ENCODE data around the gene TMEM201. TPM values are rescaled to one million over a fixed set of nuclear protein-coding genes. Genes with fewer than 3 reads are reported as not detected.
"Not testable (repeated sequence)": the region's sequence is repeated elsewhere in the genome, so short reads cannot be mapped to it uniquely, and the experiment has no call there.

TMEM201 gene
- total RNA-seq, 1 experiment from 2014 or later: 7.0 TPM

DNA sequence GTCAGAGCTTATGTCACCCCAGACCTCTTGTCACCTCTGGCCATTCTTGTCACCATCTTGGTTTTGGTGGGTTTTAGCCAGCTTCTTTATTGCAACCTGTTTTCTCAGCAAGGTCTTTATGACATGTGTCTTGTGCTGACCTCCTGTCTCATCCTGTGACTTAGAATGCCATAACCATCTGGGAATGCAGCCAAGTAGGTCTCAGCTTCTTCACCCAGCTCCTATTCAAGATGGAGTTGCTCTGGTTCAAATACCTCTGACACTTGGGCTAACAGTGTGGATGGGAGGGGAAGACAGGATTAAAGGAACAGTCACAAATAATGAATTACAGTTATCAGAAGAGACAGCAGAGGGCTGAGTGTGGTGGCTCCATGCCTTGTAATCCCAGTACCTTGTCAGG is 32.3 kb downstream of the TMEM201 start:
- peak; percentile 12 for DNase-seq (ENCODE audit: low read depth)

DNA sequence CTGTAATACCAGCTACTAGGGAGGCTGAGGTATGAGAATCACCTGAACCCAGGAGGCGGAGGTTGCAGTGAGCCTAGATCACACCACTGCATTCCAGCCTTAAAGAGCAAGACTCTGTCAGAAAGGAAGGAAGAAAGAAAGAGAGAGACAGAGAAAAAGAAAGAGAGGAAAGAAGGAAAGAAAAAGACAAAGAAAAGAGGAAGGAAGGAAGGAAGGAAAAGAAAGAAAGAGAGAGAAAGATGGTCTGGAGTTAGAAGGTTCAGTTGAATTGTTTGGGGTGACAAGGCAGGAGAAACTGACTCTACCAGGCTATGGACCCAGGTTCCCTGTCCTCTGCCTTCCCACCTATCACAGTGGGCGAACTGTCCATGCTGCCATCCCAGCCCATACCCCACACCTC is 35.4 kb downstream of the TMEM201 start:
- DNase-seq (ENCODE audit: low read depth): no peak

DNA sequence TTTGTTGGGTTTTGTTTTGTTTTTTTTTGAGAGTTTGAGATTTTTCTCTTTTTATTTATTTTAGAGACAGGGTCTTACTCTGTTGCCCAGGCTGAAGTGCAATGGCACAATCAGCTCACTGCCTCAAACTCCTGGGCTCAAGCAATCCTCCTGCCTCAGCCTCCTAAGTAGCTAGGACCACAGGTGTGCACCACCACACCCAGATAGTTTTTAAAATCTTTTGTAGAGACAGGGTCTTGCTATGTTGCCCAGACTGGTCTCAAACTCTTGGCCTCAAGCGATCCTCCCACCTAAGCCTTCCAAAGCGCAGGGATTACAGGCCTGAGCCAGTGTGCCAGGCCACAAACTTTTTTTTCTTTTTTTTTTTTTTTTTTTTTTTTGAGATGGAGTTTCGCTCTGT is 36.3 kb downstream of the TMEM201 start:
- DNase-seq (ENCODE audit: low read depth): not testable (repeated sequence)

DNA sequence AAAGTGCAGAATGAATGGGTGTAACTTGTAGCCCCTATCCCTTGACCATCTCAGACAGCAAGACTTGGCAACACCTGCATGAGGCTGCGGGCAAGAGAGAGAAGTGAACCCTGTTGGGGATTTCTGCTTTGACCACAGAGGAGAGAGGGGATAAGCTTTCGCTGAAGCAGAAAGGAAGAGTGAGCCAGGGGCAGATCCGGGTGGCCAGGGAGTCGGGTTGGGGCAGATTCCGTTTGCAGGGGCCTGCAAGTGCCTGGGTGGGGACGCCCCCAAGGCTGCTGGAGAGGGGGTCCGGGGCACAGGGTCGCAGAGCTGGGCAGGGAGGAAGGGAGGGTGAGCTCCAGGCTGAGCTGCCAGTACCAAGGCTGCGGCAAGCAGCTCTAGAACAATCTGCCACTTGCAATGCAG is 37.5 kb downstream of the TMEM201 start:
- DNase-seq (ENCODE audit: low read depth): no peak

DNA sequence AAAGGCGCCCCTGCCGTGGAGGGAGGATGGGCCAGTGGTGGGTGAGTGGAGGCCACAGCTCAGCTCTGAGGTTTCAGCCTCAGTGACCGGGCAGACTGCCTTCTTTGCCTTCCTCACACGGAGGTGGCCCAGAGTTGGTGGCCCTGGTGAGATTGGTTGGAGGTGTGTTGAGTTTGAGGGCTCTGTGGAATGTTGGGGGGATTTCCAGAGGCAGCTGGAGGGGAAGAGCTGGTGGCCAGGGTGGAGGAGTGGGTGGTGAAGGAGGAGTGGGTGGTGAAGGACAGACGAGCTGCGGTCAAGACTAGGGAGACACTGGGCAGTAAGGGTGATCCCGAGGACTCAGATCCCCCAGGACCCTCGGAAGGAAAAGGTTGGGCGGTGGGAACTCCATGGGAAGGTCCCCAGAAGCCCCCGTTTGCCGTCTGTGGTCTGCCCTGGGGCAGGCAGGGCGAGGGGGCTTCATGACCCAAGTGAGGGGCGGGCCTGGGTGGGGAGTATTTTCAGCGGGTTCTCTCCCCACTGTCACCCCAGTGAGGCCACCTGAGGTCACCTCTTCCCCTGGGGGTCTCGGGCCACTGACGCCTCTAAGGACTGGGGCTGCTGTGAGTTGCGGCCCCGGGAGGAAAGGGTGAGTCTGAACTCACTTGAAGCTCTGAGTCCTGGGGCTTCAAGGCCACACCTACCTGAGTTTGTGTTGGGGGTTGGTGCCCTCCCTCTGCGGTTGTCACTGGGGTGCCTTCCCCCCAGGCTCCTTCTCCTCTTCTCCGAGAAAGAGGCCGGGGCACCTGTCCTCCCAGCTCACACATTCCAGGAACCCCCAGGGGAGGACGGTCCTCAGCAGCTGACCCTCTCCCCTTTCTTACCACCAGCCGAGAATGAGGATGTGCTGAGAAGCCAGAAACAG is 40.1 kb downstream of the TMEM201 start:
- no peak for DNase-seq (ENCODE audit: low read depth)

DNA sequence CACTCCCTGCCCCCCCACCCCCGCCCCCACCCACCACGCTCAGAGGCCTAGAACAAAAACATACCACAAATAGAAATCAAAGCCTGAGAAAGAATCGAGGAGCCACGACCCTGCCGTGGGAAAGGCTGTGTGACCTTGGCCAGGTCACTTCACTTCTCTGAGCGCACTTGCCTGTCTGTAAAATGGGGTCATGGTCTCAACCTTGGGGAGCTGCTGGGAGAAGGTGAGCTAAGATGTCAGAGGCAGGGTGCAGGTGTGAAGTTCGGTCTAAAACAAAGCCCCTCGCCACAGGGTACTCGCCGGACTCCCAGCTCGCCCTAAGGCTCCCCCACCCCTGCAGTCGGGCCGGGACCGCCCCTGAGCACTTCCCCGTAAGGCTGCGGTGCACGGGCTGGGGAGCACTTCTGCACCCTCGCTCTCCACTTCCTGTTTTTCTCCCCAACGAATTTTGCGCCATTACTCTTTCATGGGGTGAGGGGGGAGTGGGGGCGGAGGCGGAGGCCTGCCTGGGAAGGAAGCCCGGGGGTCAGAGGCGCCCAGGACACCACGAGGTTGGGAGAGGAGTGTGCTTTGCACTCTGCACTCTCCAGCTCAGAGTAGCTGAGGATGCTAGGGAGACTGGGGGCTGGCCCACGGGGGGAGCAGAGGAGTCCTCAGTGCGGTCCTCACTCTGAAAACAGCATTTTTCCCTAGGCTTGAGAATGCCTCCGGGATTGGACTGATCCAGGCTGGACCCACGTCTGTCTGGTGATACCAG is 40.9 kb downstream of the TMEM201 start:
- no peak for DNase-seq (ENCODE audit: low read depth)

DNA sequence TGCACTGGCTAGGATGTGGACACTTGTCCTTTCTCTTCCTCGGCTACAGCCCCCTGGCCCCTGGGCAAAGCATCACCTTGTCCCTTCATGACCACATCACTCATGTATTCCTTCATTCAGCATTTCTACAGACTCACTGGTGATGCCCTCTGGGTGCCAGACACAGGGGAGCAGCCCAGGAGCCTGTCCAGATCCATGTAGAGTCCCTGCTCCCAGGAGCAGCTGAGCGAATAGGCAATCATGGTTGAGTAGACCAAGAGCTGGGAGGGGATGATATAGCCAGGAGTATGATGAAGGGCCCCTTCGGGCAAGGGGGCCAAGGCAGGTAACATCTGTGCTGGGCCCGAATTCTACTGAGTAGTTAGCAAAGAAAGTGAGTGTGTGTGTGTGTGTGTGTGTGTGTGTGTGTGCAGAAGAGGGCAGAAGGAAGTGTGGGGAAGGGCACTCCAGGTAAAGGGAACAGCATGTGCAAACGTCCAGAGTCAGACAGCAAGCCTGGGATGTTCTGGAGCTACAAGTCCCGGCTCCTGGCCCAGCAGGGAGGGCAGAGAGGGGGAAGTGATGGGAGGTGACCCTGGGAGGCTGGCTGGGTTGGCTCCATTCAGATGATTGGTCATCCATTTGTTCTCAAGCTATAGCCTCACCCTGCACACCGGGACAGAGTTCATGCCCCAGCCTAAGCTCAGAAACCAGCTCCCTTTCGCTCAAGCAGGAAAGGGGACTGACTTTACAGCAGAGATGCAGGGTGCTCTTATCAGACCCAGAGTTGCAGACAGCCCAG is 41.8 kb downstream of the TMEM201 start:
- no peak for DNase-seq (ENCODE audit: low read depth)

DNA sequence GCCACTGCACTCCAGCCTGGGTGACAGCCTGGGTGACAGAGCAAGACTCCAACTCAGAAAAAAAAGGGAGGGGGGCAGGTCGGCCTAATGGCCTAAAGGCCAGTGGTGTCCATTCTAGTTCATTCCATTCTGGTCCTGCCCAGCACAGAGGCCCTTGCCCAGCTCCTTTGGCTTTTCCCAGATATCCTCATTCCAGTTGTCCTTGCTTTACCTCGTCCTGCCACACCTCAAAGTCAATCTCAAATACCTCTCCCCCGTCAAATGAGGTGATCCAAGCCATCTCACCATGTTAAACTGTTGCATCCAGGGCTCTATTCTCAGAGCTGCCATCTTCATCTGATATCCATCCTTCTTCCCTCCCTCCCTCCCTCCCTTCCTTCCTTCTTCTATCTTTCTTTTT is 42.9 kb downstream of the TMEM201 start:
- DNase-seq (ENCODE audit: low read depth): no peak

DNA sequence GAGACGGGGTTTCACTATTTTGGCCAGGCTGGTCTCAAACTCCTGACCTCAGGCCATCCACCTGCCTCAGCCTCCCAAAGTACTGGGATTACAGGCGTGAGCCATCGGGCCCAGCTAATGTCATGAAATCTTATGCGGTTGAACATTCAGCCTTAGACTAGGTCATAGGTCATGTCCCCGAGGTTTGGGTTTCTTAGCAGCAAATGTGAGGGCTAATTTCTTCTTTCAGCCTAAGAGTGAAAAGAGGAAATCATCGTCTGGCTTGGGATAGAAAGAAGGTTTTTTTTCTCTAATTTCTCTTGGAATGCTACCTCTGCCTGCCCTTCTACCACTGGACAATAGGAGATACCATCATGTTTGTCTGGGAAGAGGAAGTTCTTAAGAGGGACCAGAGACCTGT is 44.8 kb downstream of the TMEM201 start:
- no peak for DNase-seq (ENCODE audit: low read depth)

DNA sequence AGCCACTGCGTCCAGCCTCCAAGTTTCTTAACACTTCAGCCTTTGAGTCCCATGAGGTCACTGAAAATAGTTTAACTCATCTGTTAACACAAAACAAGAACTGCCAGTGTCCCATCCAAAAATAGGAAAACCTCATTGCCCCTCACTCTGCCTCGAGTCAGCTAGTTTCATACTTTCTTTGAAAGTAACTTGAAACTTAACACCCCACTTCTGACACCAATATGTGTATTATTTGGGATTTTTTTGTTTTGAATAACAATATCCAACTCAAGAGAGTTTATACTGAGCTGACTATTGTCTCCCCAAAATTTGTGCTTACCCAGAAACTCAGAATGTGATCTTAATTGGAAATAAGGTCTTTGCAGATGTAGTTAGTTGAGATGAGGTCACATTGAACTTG is 45.9 kb downstream of the TMEM201 start:
- no peak for DNase-seq (ENCODE audit: low read depth)

DNA sequence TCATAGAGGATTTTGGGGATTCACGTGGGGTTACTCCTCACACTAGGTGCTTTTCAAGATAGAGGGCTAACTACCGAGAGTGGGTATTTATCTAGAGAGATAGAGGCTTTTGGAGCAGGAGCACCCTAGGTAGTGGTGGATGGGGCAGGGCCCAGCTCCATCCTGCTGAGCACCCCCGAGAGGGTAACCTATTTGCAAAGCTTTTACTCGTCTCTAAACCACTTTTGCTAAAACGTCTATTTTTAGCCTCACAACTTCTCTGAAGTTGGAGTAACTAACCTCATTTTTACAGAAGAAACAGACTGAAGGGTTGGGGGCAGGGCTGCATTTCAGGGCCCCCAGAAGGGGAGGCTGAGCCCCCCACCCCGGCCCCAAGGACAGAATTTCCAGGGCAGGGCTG is 50.5 kb downstream of the TMEM201 start:
- DNase-seq (ENCODE audit: low read depth): no peak

DNA sequence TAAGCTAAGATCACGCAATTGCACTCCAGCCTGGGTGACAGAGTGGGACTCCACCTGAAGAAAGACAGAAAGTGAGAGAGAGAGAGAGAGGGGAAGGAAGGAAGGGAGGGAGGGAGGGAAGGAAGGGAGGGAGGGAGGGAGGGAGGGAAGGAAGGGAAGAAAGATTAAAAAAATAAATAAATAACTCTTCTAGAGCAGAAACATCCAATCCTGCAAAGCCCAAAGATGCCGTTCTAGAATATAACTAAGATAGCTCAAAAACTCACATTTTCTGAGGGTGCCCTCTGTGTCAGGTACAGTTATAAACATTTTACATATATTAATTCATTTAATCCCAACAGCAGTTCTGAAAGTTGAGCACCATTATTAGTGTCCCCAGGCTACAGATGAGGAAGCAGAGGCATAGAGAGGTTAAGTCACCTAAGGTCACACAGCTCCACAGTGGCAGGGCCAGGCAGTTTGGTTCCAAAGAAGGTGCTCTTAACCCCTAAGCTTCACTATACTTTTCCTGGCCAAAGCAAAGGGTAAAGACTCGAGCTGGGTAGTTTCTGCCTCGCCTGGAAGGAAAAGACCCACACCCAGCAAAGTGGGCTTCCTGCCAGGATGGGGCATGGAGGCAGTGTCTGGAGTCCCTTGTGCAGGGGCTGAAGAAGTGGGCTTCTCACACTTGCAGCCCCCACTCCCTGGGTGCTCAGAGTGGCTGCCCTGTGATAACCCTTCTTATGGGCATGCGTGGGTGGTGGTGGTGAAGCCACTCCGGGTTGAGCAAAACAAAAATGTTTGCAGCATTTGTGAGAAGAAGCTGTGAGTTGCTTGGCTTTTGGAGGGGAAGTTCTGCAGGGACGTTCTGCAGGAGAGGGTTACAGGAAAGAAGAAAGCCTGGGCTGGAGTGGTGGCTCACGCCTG is 54.9 kb downstream of the TMEM201 start:
- DNase-seq (ENCODE audit: low read depth): no peak

DNA sequence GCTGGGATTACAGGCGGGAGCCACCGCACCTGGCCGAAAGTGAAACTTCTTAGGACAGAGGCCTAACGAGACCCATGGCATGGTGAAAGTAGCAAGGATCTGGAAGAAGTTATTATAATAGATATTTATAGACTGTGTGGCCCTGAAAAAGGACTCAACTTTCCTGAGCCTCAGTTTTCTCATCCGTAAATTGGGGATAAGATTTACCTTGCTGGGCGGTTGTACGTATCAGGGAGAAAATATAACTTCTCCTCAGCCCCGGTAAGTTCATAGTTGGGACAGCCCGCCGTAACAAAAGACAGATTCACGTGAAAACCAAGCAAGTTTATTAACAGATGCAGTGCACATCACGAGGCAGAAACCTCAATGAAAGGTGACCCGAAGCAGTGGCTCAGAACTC is 57.3 kb downstream of the TMEM201 start:
- no peak for DNase-seq (ENCODE audit: low read depth)

DNA sequence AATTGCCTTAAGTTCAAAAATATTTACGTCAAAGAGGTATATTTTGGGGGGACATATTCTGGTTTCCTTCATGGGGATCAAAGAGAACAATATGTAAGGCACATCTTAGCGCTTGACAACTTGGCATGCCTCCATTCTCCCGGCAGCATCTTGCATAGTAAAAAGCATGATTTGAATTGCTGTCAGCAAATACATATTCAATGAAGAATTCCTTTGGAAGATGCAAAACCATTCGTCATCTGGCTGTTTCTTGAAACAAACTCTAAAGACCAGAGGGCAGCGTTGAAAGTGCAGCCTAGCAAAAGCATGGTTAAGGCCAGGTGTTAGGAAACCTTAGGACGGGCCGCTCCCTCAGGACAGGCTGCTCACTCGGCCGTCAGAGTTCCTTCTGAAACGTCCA is 59.5 kb downstream of the TMEM201 start:
- no peak for DNase-seq (ENCODE audit: low read depth)

DNA sequence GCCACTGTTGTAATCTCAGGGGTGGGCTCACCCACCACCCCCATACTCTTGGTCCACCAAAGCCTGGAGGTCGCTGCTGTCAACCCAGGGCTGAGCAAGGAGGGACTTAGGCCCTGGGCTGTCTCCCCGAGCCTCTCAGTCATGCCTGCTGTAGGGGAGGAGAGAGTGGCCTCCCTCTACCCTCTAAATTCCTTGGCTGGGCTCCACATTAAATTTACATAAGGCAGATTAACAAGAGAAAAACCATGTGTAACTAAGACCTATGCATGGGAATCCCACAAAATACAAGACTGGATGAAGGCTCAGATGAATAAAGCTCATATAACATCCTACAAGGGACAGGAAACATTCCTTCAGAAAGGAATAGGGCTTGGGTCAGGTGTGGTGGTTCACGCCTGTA is 61.1 kb downstream of the TMEM201 start:
- no peak for DNase-seq (ENCODE audit: low read depth)

DNA sequence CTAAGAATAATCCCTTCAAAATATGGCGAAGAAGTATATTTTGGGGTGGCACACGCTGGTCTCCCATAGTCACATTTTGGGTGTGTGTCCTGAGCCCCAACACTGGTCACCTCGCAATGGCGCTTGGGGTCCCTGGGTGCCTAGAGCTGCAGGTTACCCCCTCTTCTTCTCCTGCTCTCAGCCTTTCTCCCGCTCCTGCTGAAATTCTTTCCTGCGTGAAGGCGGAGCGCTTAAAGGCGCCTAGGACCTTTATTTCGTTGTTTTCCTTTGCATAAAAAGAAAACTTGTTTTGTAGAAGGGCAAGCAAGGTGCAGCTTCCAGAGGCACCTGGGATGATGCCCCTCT is 62.5 kb downstream of the TMEM201 start:
- no peak for DNase-seq (ENCODE audit: low read depth)

DNA sequence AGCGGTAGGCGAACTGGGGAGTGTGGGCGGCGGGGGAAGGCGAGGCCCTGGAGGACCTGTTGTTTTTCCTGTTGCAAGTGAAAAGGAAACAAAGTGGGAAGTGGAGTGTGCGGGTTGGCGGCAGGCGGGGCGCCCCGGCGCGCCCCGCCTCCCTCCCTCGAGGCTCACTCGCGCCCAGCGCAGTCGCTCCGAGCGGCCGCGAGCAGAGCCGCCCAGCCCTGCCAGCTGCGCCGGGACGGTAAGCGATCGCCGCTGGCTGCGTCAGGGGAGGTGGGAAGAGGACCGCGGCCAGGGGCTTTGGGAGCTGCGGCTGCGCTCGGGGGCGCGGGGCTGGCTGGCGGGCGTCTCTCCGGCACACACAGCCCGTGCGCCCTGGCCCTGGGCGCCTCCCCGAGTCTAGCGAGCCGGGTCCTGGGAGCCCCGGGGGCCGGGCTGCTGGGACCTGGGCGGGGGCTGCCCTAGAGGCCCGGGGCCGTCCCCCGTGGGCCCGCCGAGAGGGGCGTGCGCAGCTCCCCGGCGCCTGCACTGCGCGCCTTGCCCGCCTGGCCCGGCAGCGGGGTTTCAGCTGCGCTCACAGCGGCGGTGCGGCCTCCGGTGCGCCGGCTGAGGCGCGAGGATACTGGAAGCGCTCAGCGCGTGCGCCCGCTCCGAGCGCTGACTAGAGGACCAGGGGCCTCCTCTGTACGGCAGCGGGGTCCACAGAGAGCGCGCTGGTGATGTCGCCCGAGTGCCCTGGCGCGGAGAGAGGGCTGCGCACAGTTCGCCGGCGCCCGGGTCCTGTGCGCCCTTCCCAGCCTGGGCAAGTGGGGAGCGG is 63.1 kb downstream of the TMEM201 start, which contains the start of gene PIK3CD:
Gene PIK3CD (plus strand): TSS at position 167 of the 814 bp plus-strand sequence. CDS start 58,725 bp downstream, outside the sequence.
- peak; percentile 37 for DNase-seq (ENCODE audit: low read depth)

DNA sequence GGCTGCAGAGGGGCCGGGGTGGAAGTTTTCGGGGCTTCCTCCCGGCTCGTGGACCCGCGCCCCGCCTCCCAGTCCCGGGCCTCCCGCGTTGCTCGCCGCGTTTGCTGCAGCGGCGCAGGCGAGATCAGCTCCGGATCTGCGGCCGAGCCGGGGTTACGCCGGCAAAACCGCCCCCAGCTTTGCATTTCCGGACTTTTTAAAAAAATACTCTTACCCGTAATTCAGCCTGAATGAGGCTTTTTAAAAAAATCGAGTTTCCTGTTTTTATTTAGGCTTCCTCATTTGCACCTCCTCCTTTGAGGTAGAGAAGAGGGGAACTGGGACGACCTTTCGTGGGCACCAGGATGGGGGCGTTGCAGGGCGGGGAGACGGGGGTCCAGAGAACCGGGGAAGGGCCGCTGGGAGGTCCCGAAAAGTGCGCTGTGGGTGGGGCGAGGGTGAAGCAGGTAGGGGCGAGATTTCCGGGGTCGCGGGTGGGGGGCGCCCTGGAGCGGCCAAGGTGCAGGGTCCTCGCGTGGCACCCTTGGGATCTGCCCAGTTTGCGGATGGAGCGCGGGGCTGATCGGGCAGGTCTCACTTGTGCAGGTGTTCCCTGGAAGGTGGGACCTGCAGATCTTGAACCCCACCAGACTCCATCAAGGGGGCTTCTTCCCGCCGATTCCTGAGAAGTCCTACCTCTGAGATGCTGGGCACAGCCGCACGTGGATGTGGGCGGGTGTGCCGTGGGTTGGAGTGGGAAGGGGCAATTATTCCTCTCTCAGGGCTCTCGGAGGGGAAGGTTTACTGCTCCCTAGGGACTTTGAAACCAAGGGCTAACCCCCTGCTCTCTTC is 63.9 kb downstream of the TMEM201 start:
- no peak for DNase-seq (ENCODE audit: low read depth)

DNA sequence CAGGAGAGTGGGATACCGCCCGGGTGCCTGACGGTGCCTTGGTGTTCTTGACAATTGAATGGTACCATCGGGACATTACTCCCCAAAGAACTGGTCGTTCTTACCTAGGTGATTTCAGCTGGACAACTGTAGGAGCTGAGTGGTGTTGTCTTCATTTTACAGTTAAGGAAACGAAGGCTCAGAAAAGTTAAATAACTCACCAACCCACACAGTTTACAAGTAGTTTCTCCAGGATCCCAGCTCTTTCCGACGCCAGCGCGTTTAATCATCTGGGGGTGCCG is 64.4 kb downstream of the TMEM201 start:
- no peak for DNase-seq (ENCODE audit: low read depth)

Measured in RPMI7951 (cell line).